Mucosa of stomach (tissue), 1 donor: ENCODE measurements around the gene KIF27.
"Not testable (repeated sequence)": the region's sequence is repeated elsewhere in the genome, so short reads cannot be mapped to it uniquely, and the experiment has no call there.

Experiments used
- H3K27me3 ChIP-seq: one replicate; pipeline ENCODE4 v1.7.0; 2013; ENCODE audit warnings: mild to moderate bottlenecking, low read length; ENCODE audit not compliant: control insufficient read depth, insufficient read depth
- H3K36me3 ChIP-seq: one replicate; pipeline ENCODE4 v1.7.0; 2013; ENCODE audit warnings: low read length; ENCODE audit not compliant: control insufficient read depth, insufficient read depth
- H3K4me1 ChIP-seq: one replicate; pipeline ENCODE4 v1.7.0; 2013; ENCODE audit warnings: mild to moderate bottlenecking, low read length; ENCODE audit not compliant: control insufficient read depth, insufficient read depth
- H3K4me3 ChIP-seq: one replicate; pipeline ENCODE4 v1.7.0; 2013; ENCODE audit warnings: low read length
- H3K9ac ChIP-seq: one replicate; pipeline ENCODE4 v1.7.0; 2013; ENCODE audit warnings: mild to moderate bottlenecking, low read length, moderate library complexity
- H3K9me3 ChIP-seq: one replicate; pipeline ENCODE4 v1.7.0; 2013; ENCODE audit warnings: mild to moderate bottlenecking, low read length, moderate library complexity; ENCODE audit not compliant: control insufficient read depth
- donor health status: Pancreatic carcinoma.

Gene KIF27

DNA sequence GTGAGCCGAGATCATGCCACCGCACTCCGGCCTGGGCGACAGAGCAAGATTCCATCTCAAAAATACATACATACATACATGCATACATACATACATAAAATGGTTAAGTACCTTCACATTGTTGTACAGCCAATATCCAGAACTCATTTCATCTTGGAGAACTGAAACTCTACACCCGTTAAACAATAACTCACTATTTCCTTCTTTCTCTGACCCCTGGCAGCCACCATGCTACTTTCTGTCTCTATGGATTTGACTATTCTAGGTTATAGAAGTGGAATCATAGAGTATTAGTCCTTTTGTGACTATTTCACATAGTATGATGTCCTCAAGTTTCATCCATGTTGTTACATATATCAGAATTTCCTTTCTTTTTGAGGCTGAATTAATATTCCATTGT, 9.6 kb upstream of the KIF27 start:
- no peaks in the 10 kb centered on the region for H3K27me3 ChIP-seq
- H3K36me3 ChIP-seq: no peaks in the 10 kb centered on the region
- no peak overlapping the region for H3K9ac ChIP-seq
- peaks cover 9% of the 10 kb centered on the region for H3K4me1 ChIP-seq
- H3K9me3 ChIP-seq: no peaks in the 10 kb centered on the region
- no peak overlapping the region for H3K4me3 ChIP-seq

GRCh38 chr9:83927591-83927990, 6.4 kb upstream of the KIF27 start:
- no peak overlapping the region for H3K4me3 ChIP-seq
- H3K9ac ChIP-seq: no peak overlapping the region
- H3K27me3 ChIP-seq: no peaks in the 10 kb centered on the region
- no peaks in the 10 kb centered on the region for H3K9me3 ChIP-seq
- H3K4me1 ChIP-seq: no peaks in the 10 kb centered on the region
- H3K36me3 ChIP-seq: no peaks in the 10 kb centered on the region

DNA sequence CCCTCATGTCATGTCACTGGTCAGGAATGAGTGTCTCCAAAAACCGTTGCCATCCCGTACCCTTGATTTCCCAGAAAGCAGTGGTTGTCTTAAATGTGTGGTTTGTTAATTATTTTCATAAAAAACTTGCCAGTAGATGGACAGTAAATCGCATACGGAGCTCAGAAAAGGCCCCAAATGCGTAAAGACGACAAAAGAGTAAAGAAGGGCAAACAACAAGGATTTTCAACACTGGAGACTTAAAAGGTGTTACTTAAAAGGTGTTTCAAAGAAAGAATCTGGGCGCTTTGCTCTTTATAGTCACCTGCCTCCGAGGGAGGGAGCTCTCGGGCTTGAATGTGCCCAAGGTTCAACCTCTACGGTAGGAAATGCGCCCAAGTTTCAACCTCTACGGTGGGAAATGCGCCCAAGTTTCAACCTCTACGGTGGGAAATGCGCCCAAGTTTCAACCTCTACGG, 734 bp downstream of the KIF27 start:
- Histone ChIP-seq H3K4me3 (peak overlapping the region; percentile 32), H3K4me1 (no peaks in the 10 kb centered on the region), H3K36me3 (no peaks in the 10 kb centered on the region), H3K9ac (peak overlapping the region; percentile 74), H3K9me3 (no peaks in the 10 kb centered on the region), H3K27me3 (no peaks in the 10 kb centered on the region)

DNA sequence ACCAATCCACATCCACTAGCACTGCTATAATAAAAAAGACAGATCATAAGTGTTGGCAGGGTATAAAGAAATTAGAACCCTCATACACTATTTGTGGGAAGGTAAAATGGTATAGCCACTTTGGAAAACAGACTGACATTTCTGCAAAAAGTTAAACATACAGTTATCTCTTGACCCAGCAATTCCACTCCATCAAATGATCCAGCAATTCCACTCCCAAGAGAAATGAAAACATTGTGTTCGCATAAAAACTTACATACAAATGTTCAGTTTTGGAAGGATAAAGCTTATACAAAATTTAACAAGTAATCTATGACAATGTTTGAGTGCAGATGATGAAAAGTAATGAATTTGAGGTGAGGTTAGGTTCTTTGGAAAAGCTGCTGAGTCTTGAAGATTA, 2.1 kb downstream of the KIF27 start:
- H3K9ac ChIP-seq: no peak overlapping the region
- no peaks in the 10 kb centered on the region for H3K4me1 ChIP-seq

GRCh38 chr9:83912194-83912593, 9.0 kb downstream of the KIF27 start:
- not testable (repeated sequence) for H3K4me1 ChIP-seq, H3K36me3 ChIP-seq, H3K9ac ChIP-seq, H3K9me3 ChIP-seq, H3K4me3 ChIP-seq, H3K27me3 ChIP-seq

More for the DNA sequence above, 2.1 kb downstream of the KIF27 start:
- Histone ChIP-seq H3K36me3 (no peaks in the 10 kb centered on the region), H3K4me3 (no peak overlapping the region), H3K27me3 (no peaks in the 10 kb centered on the region), H3K9me3 (no peaks in the 10 kb centered on the region)

- H3K36me3 ChIP-seq: no peaks in the 10 kb centered on the region
- no peak overlapping the region for H3K9ac ChIP-seq
- no peaks in the 10 kb centered on the region for H3K27me3 ChIP-seq
- no peaks in the 10 kb centered on the region for H3K4me1 ChIP-seq
- no peaks in the 10 kb centered on the region for H3K9me3 ChIP-seq
- H3K4me3 ChIP-seq: no peak overlapping the region
Measured at GRCh38 chr9:83906144-83906543, 15.1 kb downstream of the KIF27 start.

GRCh38 chr9:83900615-83901014, 20.6 kb downstream of the KIF27 start:
- not testable (repeated sequence) for H3K4me3 ChIP-seq, H3K27me3 ChIP-seq, H3K9me3 ChIP-seq, H3K4me1 ChIP-seq, H3K9ac ChIP-seq, H3K36me3 ChIP-seq

DNA sequence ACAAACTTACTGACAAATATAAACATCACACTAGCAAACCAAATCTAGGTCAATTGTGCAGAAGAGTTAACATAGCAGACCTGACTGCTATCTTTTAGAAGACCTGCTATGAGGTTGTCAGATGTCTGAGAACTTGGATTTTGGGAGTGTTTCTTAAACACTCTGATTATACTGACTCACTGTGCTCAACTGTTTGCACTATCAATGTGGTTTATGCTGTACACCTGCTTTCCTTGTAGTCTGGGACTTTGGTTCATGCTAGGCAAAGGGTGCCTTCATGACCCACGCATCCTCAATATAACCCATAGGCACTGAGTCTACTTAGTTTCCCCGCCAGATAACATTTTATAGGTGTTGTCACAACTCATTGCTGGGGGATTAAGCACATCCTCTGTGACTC, 26.9 kb downstream of the KIF27 start:
- not testable (repeated sequence) for H3K9me3 ChIP-seq, H3K4me1 ChIP-seq, H3K9ac ChIP-seq, H3K36me3 ChIP-seq, H3K27me3 ChIP-seq, H3K4me3 ChIP-seq

DNA sequence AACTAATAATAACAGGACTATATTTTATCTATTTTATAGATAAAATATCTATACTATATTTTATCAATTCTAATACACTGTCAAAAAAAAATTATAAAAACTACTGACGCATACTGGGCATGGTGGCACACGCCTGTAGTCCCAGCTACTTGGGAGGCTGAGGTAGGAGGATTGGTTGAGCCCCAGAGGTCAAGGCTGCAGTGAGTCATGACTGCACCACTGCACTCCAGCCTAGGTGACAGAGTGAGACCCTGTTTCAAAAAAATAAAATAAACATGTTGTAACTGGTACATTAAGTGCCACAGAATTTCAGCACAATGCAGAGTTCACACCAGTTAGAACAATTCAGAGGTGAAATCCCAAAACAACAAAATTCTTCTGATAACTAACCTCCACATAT, 34.7 kb downstream of the KIF27 start:
- not testable (repeated sequence) for H3K4me1 ChIP-seq, H3K27me3 ChIP-seq, H3K9me3 ChIP-seq, H3K36me3 ChIP-seq, H3K9ac ChIP-seq, H3K4me3 ChIP-seq

- H3K27me3 ChIP-seq, H3K9ac ChIP-seq, H3K4me3 ChIP-seq: not testable (repeated sequence)
Measured at GRCh38 chr9:83885559-83886240, 35.5 kb downstream of the KIF27 start.

DNA sequence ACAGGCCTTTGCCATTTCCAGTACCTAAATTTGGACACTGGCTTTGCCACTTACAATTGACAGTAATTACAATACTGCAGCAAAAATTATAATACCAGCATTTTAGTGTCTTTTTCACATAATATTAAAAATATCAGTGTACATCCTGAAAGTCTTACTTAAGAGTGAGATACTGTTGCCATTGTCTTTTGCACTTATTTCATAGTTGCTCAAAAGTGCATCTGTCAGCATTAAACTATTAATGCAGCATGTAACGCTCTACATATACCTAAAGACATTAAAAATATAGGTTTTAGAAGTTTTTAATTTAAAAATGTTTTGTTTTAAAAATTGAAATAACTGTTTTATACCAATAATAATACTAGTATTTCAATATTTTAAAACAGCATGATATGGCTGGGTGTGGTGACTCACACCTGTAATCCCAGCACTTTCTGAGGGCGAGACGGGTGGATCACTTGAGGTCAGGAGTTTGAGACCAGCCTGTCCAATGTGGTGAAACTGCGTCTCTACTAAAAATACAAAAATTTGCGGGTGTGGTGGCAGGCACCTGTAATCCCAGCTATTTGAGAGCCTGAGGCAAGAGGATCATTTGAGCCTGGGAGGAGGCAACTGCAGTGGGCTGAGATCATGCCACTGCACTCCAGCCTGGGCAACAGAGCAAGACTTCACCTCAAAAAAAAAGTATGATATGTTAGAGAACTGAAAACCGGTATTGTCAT, 39.4 kb downstream of the KIF27 start:
- not testable (repeated sequence) for H3K9me3 ChIP-seq, H3K9ac ChIP-seq

More at GRCh38 chr9:83885559-83886240, 35.5 kb downstream of the KIF27 start:
- H3K36me3 ChIP-seq, H3K9me3 ChIP-seq, H3K4me1 ChIP-seq: not testable (repeated sequence)

DNA sequence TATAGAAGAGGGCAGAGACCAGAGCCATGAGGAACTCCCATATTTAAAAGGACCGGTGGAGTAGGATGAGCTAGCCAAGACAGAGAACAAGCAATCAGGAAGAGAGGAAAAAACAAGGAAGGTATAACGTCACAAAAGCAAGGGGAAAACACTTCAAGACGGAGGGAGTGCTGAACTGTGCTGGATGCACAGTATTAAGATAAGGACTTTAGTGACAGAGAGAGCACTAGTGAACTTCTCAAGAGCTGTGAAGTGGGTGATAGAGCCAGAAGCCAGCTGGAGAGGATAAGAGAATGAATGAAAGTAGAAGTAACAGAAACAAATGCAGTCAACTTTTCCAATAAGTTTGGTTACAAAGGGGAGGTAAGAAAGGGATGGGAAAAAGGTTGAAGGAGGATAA, 45.7 kb downstream of the KIF27 start:
- H3K4me3 ChIP-seq, H3K4me1 ChIP-seq, H3K9ac ChIP-seq, H3K27me3 ChIP-seq, H3K36me3 ChIP-seq, H3K9me3 ChIP-seq: not testable (repeated sequence)

More for the DNA sequence above, 39.4 kb downstream of the KIF27 start:
- not testable (repeated sequence) for H3K36me3 ChIP-seq, H3K4me1 ChIP-seq, H3K27me3 ChIP-seq, H3K4me3 ChIP-seq
